PC-9 (cell line): Measurements from ENCODE around the gene DBH. TPM values are rescaled to one million over a fixed set of nuclear protein-coding genes. Genes with fewer than 3 reads are reported as not detected.

ENCODE experiments used
- BruUV-seq: library from RNA; stranded (reverse); fragments of 400-500 nt; replicated peaks from 2 replicates; lab custom pipeline; 2021; lab: Mats Ljungman, UMichigan
- CTCF ChIA-PET: fragments of 300-600 bp; sonication (Branson Sonifier 250); formaldehyde crosslinking; loops from one replicate; lab custom pipeline; 2022; ENCODE audit warnings: antibody characterized with exemption; lab: Charles Lee
- POLR2A ChIA-PET: fragments of 300-600 bp; sonication (Branson Sonifier 250); formaldehyde crosslinking; loops from one replicate; lab custom pipeline; 2022; ENCODE audit warnings: antibody characterized with exemption; ENCODE audit not compliant: unreplicated experiment; lab: Charles Lee
- DNase-seq, 2 experiments: peaks; one replicate each; pipeline versions ENCODE4 v3.0.0 to v3.0.0-alpha.2; 2015 to 2022; ENCODE audit warnings: mixed read lengths in 1 of 2
- H2AFZ ChIP-seq: fragments of 200-600 bp; sonication (generic); 2 replicates; pipeline ENCODE4 v1.8.1; 2017; ENCODE audit warnings: antibody characterized with exemption
- H3F3A ChIP-seq: fragments of 200-600 bp; sonication (generic); 2 replicates; pipeline ENCODE4 v1.8.1; 2017; ENCODE audit warnings: antibody characterized with exemption, mild to moderate bottlenecking, low read depth; ENCODE audit not compliant: insufficient read depth
- H3K27ac ChIP-seq: fragments of 200-600 bp; sonication (generic); 2 replicates; pipeline ENCODE4 v1.6.1; 2016; ENCODE audit warnings: mixed run types
- H3K27me3 ChIP-seq: fragments of 200-600 bp; sonication (generic); 2 replicates; pipeline ENCODE4 v1.6.1; 2016; ENCODE audit warnings: low read depth, mixed run types; ENCODE audit not compliant: insufficient read depth
- H3K36me3 ChIP-seq: fragments of 200-600 bp; sonication (generic); 2 replicates; pipeline ENCODE4 v1.6.1; 2016; ENCODE audit warnings: low read depth, mixed run types
- H3K4me1 ChIP-seq: fragments of 200-600 bp; sonication (generic); replicated peaks from 2 replicates; pipeline ENCODE4 v1.6.1; 2016; ENCODE audit warnings: mixed run types; ENCODE audit not compliant: insufficient read depth
- H3K4me2 ChIP-seq: fragments of 200-600 bp; sonication (generic); 2 replicates; pipeline ENCODE4 v1.6.1; 2017; ENCODE audit warnings: mixed run types
- H3K4me3 ChIP-seq: fragments of 200-600 bp; sonication (generic); 2 replicates; pipeline ENCODE4 v1.6.1; 2016; ENCODE audit warnings: mixed run types
- H3K79me2 ChIP-seq: fragments of 200-600 bp; sonication (generic); 2 replicates; pipeline ENCODE4 v1.6.1; 2017; ENCODE audit warnings: low read depth, mixed run types
- H3K9me2 ChIP-seq: fragments of 200-600 bp; sonication (generic); 2 replicates; pipeline ENCODE4 v1.8.1; 2017; ENCODE audit warnings: mild to moderate bottlenecking; ENCODE audit not compliant: insufficient read depth
- H3K9me3 ChIP-seq: fragments of 200-600 bp; sonication (generic); 2 replicates; pipeline ENCODE4 v1.8.1; 2016; ENCODE audit warnings: low read depth; ENCODE audit not compliant: insufficient read depth
- H4K20me1 ChIP-seq: fragments of 200-600 bp; sonication (generic); 2 replicates; pipeline ENCODE4 v1.8.1; 2017; ENCODE audit not compliant: insufficient read depth
- CTCF ChIP-seq: fragments of 200-600 bp; sonication (generic); conservative IDR thresholded peaks from 2 replicates; pipeline ENCODE4 v1.6.1; 2017; ENCODE audit warnings: mixed run types, antibody characterized with exemption, mild to moderate bottlenecking, moderate library complexity
- EZH2 ChIP-seq: fragments of 200-600 bp; sonication (generic); IDR thresholded peaks from 2 replicates; pipeline ENCODE4 v1.8.0; 2017; ENCODE audit warnings: antibody characterized with exemption, low read depth
- intact Hi-C: fragments of 100-400 bp; cut with micrococcal nuclease; formaldehyde crosslinking; loops from one replicate; pipeline ENCODE4 v1.10.0; 2022; ENCODE audit not compliant: unreplicated experiment
- total RNA-seq: library from RNA; stranded (reverse); gene quantifications from 2 replicates; pipeline ENCODE4 v1.2.3, GENCODE V29; 2021

Gene DBH
- total RNA-seq, 1 experiment from 2014 or later, result not detected

- Histone ChIP-seq H3K27me3 (peaks cover 94% of the 10 kb centered on the region), H3K36me3 (no peaks in the 10 kb centered on the region), H3K4me2 (no peak overlapping the region), H2AFZ (no peak overlapping the region), H3K27ac (no peak overlapping the region), H3K9me3 (no peaks in the 10 kb centered on the region), H3K4me1 (no peaks in the 10 kb centered on the region), H3K79me2 (no peaks in the 10 kb centered on the region), H3F3A (no peaks in the 10 kb centered on the region), H3K4me3 (no peak overlapping the region), H3K9me2 (no peaks in the 10 kb centered on the region), H4K20me1 (peaks cover 5% of the 10 kb centered on the region; the same call in 1 of the 2 replicates)
- no TSS peak for BruUV-seq
- POLR2A ChIA-PET, result no interaction called here
- TF ChIP-seq EZH2 (no peak), CTCF (no peak)
- no peak for DNase-seq
- CTCF ChIA-PET, result interaction anchor here (0.6 kb wide), 1 partner anchor 29 kb away, joined by 3 read pairs; no protein-coding TSS in a partner anchor
- intact Hi-C loops, result no loop called here
Measured at GRCh38 chr9:133612816-133613215, 23.3 kb upstream of the DBH start.

DNA sequence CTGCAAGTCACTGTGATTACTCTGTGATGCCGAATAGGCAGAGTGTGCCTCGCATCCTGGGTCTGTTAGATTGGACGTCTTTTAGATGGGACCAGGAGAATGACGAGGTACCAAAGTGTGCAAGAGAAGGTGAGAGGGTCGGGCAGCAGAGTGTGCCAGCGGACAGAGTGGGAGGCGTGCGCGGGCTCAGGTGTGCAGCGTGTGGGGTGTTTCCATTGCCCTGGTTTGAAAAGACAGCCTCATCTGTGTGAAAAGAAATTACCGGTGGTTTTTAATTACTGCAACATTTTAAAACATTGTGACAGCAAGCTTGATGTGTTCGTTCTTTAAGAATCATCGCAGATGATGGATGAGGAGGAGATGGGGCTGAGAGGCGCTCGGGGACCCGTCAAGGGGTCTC lies 22.7 kb upstream of the DBH start:
- H3K4me2 ChIP-seq, result no peak overlapping the region
- CTCF ChIA-PET, result no interaction called here
- intact Hi-C loops, result no loop called here
- H3K9me3 ChIP-seq, result no peaks in the 10 kb centered on the region
- no peaks in the 10 kb centered on the region for H3K4me1 ChIP-seq
- H3K79me2 ChIP-seq, result no peaks in the 10 kb centered on the region
- H3K27me3 ChIP-seq, result peaks cover 94% of the 10 kb centered on the region
- no peak for DNase-seq
- no peak overlapping the region for H2AFZ ChIP-seq
- H3K27ac ChIP-seq, result no peak overlapping the region
- no peaks in the 10 kb centered on the region for H3K36me3 ChIP-seq
- no peaks in the 10 kb centered on the region for H3K9me2 ChIP-seq
- 0 out of 2 replicates have a peak, but pooled peaks cover 5% of the 10 kb centered on the region for H4K20me1 ChIP-seq
- POLR2A ChIA-PET, result no interaction called here
- BruUV-seq, result no TSS peak
- TF ChIP-seq EZH2 (no peak; the same call in 1 of the 2 replicates), CTCF (no peak)
- no peak overlapping the region for H3K4me3 ChIP-seq
- no peaks in the 10 kb centered on the region for H3F3A ChIP-seq

GRCh38 chr9:133614056-133614455 lies 22.1 kb upstream of the DBH start:
- no peaks in the 10 kb centered on the region for H3F3A ChIP-seq
- no peaks in the 10 kb centered on the region for H3K9me2 ChIP-seq
- POLR2A ChIA-PET, result no interaction called here
- H3K27ac ChIP-seq, result no peak overlapping the region
- no peak overlapping the region for H2AFZ ChIP-seq
- TF ChIP-seq CTCF (no peak), EZH2 (0 out of 2 replicates have a peak, but pooled peaks have one; percentile 15)
- intact Hi-C loops, result no loop called here
- H3K4me3 ChIP-seq, result no peak overlapping the region
- 0 out of 2 replicates have a peak, but pooled peaks cover 5% of the 10 kb centered on the region for H4K20me1 ChIP-seq
- no peaks in the 10 kb centered on the region for H3K36me3 ChIP-seq
- CTCF ChIA-PET, result no interaction called here
- no peak overlapping the region for H3K4me2 ChIP-seq
- H3K4me1 ChIP-seq, result no peaks in the 10 kb centered on the region
- no peak for DNase-seq
- H3K27me3 ChIP-seq, result peaks cover 97% of the 10 kb centered on the region
- H3K9me3 ChIP-seq, result no peaks in the 10 kb centered on the region
- H3K79me2 ChIP-seq, result no peaks in the 10 kb centered on the region
- no TSS peak for BruUV-seq
